H1 (cell line): Measurements from ENCODE around the gene NDNF. TPM values are rescaled to one million over a fixed set of nuclear protein-coding genes. Genes with fewer than 3 reads are reported as not detected.
A peak's percentile ranks its signal among the peaks of the same experiment; 100 is the strongest.

Experiments
- CTCF ChIA-PET: fragments of 300-600 bp; sonication (Branson Sonifier 250); formaldehyde crosslinking; loops from one replicate; lab custom pipeline; 2021; ENCODE audit not compliant: partially characterized antibody; lab: Charles Lee
- POLR2A ChIA-PET: fragments of 300-600 bp; sonication (Branson Sonifier 250); formaldehyde crosslinking; loops from one replicate; lab custom pipeline; 2021; ENCODE audit warnings: inconsistent platforms; ENCODE audit not compliant: partially characterized antibody; lab: Charles Lee
- DNase-seq, 2 experiments: peaks; one replicate each; pipeline versions ENCODE4 v3.0.0 to v3.0.0-alpha.2; 2010 to 2022; ENCODE audit warnings: low spot score in 2 of 2, low read depth in 1 of 2, mixed read lengths in 1 of 2
- FAIRE-seq: peaks from 2 replicates; lab custom pipeline; 2011; peaks lifted over from hg19 to GRCh38; lab: Jason Lieb, UNC
- H2AFZ ChIP-seq: 2 replicates; pipeline ENCODE4 v1.8.1; 2012; ENCODE audit warnings: low read length, inconsistent platforms
- H2AK5ac ChIP-seq: 2 replicates; pipeline ENCODE4 v1.6.1; 2013; ENCODE audit warnings: low read depth, low read length
- H2BK120ac ChIP-seq: replicated peaks from 2 replicates; pipeline ENCODE3; 2013; ENCODE audit warnings: low read depth, low read length, inconsistent platforms
- H2BK12ac ChIP-seq: 2 replicates; pipeline ENCODE4 v1.6.1; 2013; ENCODE audit warnings: low read depth, low read length
- H2BK15ac ChIP-seq: 2 replicates; pipeline ENCODE4 v1.6.1; 2013; ENCODE audit warnings: low read length
- H2BK20ac ChIP-seq: 2 replicates; pipeline ENCODE4 v1.6.1; 2013; ENCODE audit warnings: low read length
- H2BK5ac ChIP-seq: 2 replicates; pipeline ENCODE4 v1.6.1; 2013; ENCODE audit warnings: low read depth, low read length
- H3K14ac ChIP-seq: 2 replicates; pipeline ENCODE4 v1.6.1; 2013; ENCODE audit warnings: inconsistent platforms; ENCODE audit not compliant: insufficient read length
- H3K18ac ChIP-seq: 2 replicates; pipeline ENCODE4 v1.6.1; 2013; ENCODE audit warnings: low read length; ENCODE audit errors: extremely low read depth
- H3K23ac ChIP-seq: 2 replicates; pipeline ENCODE4 v1.6.1; 2013; ENCODE audit warnings: inconsistent platforms; ENCODE audit not compliant: insufficient read length
- H3K23me2 ChIP-seq: 2 replicates; pipeline ENCODE4 v1.6.1; 2013; ENCODE audit warnings: low read depth, low read length
- H3K27ac ChIP-seq: 2 replicates; pipeline ENCODE4 v1.6.1; 2011; ENCODE audit warnings: low read depth, low read length, inconsistent platforms
- H3K27me3 ChIP-seq, 4 experiments: replicated peaks in 1 of 4; 1 replicate in 1 of 4; 2 replicates in 3 of 4; pipeline versions ENCODE4 v1.6.1 to v1.8.1; 2011 to 2013; ENCODE audit warnings: low read length in 3 of 4, mild to moderate bottlenecking in 3 of 4, inconsistent platforms in 2 of 4, mixed read lengths in 2 of 4, moderate library complexity in 1 of 4; ENCODE audit not compliant: control insufficient read depth in 3 of 4, insufficient read depth in 3 of 4; ENCODE audit errors: extremely low read depth in 1 of 4
- H3K36me3 ChIP-seq, 4 experiments: 2 replicates each; pipeline versions ENCODE4 v1.6.1 to v1.8.1; 2011 to 2013; ENCODE audit warnings: mild to moderate bottlenecking in 4 of 4, low read length in 3 of 4, moderate library complexity in 2 of 4, control low read depth in 1 of 4, inconsistent platforms in 1 of 4; ENCODE audit not compliant: insufficient read depth in 4 of 4, control insufficient read depth in 2 of 4
- H3K4ac ChIP-seq: replicated peaks from 2 replicates; pipeline ENCODE3; 2013; ENCODE audit warnings: low read length, low read depth, mixed read lengths, inconsistent platforms; ENCODE audit not compliant: insufficient read length
- H3K4me1 ChIP-seq, 4 experiments: replicated peaks in 1 of 4; 1 replicate in 1 of 4; 2 replicates in 3 of 4; pipeline versions ENCODE4 v1.6.1 to v1.8.1; 2011 to 2013; ENCODE audit warnings: low read length in 3 of 4, inconsistent platforms in 2 of 4, mixed read lengths in 1 of 4; ENCODE audit not compliant: insufficient read depth in 4 of 4, control insufficient read depth in 3 of 4
- H3K4me2 ChIP-seq, 2 experiments: 2 replicates each; pipeline versions ENCODE4 v1.6.1 to v1.8.1; 2011 to 2013; ENCODE audit warnings: low read depth in 2 of 2, low read length in 2 of 2, control low read depth in 1 of 2, inconsistent platforms in 1 of 2, mild to moderate bottlenecking in 1 of 2; ENCODE audit not compliant: insufficient read depth in 1 of 2
- H3K4me3 ChIP-seq, 4 experiments: fragments of 200-600, 300-600 bp in 1 of 4; sonication (generic), shearing (Covaris generic), sonication (Bioruptor Twin) in 1 of 4; 2 replicates each; pipeline versions ENCODE4 v1.5.1 to v1.8.1; 2011 to 2016; ENCODE audit warnings: low read length in 4 of 4, low read depth in 3 of 4, control low read depth in 2 of 4, inconsistent platforms in 2 of 4, mild to moderate bottlenecking in 2 of 4, mixed read lengths in 1 of 4, moderate library complexity in 1 of 4; ENCODE audit not compliant: insufficient read depth in 2 of 4; ENCODE audit errors: extremely low read depth in 1 of 4
- H3K56ac ChIP-seq: replicated peaks from 2 replicates; pipeline ENCODE3; 2013; ENCODE audit warnings: low read depth, mild to moderate bottlenecking, mixed read lengths, low read length, inconsistent platforms; ENCODE audit not compliant: insufficient read length
- H3K79me1 ChIP-seq: 2 replicates; pipeline ENCODE4 v1.6.1; 2013; ENCODE audit warnings: low read depth, low read length, control low read depth
- H3K79me2 ChIP-seq, 2 experiments: 2 replicates each; pipeline versions ENCODE4 v1.6.1 to v1.8.1; 2012 to 2013; ENCODE audit warnings: low read length in 2 of 2, mild to moderate bottlenecking in 2 of 2, inconsistent platforms in 1 of 2; ENCODE audit not compliant: insufficient read depth in 2 of 2, control insufficient read depth in 1 of 2
- H3K9ac ChIP-seq, 4 experiments: replicated peaks in 1 of 4; 1 replicate in 1 of 4; 2 replicates in 3 of 4; pipeline versions ENCODE4 v1.6.1 to v1.8.1; 2011 to 2013; ENCODE audit warnings: low read depth in 3 of 4, low read length in 3 of 4, control low read depth in 2 of 4, mild to moderate bottlenecking in 2 of 4, moderate library complexity in 2 of 4, inconsistent platforms in 1 of 4; ENCODE audit errors: extremely low read depth in 1 of 4
- H3K9me3 ChIP-seq, 2 experiments: 2 replicates each; pipeline versions ENCODE4 v1.6.1 to v1.8.1; 2012 to 2013; ENCODE audit warnings: mild to moderate bottlenecking in 2 of 2, moderate library complexity in 2 of 2, control low read depth in 1 of 2, inconsistent platforms in 1 of 2, low read depth in 1 of 2, low read length in 1 of 2, mixed read lengths in 1 of 2; ENCODE audit not compliant: insufficient read depth in 2 of 2
- H4K20me1 ChIP-seq, 2 experiments: replicated peaks in 1 of 2; 2 replicates each; pipeline versions ENCODE3 to v1.8.1; 2011 to 2013; ENCODE audit warnings: inconsistent platforms in 2 of 2, low read length in 2 of 2, mild to moderate bottlenecking in 1 of 2; ENCODE audit not compliant: insufficient read depth in 2 of 2, control insufficient read depth in 1 of 2
- H4K5ac ChIP-seq: 2 replicates; pipeline ENCODE4 v1.6.1; 2013; ENCODE audit warnings: low read length, low read depth, mixed read lengths, inconsistent platforms; ENCODE audit not compliant: insufficient read length
- H4K8ac ChIP-seq: 2 replicates; pipeline ENCODE4 v1.8.0; 2013; ENCODE audit warnings: mild to moderate bottlenecking, moderate library complexity, low read length, inconsistent platforms; ENCODE audit not compliant: insufficient read depth; ENCODE audit errors: extremely low read depth
- H4K91ac ChIP-seq: replicated peaks from 2 replicates; pipeline ENCODE3; 2013; ENCODE audit warnings: low read length, mixed read lengths, inconsistent platforms; ENCODE audit not compliant: insufficient read length
- ATF2 ChIP-seq: IDR thresholded peaks from 2 replicates; pipeline ENCODE4 v1.6.1; 2012; ENCODE audit warnings: low read length, inconsistent platforms
- EGR1 ChIP-seq: IDR thresholded peaks from 2 replicates; pipeline ENCODE4 v1.6.1; 2011; ENCODE audit warnings: low read depth, low read length, borderline replicate concordance
- KDM5A ChIP-seq: fragments of 200-600 bp; IDR thresholded peaks from 2 replicates; pipeline ENCODE4 v1.7.1; 2012; ENCODE audit warnings: mild to moderate bottlenecking, low read length, inconsistent platforms, mixed read lengths
- MAX ChIP-seq: IDR thresholded peaks from 2 replicates; pipeline ENCODE4 v1.6.1; 2012; ENCODE audit warnings: inconsistent platforms
- NRF1 ChIP-seq: IDR thresholded peaks from 2 replicates; pipeline ENCODE4 v1.6.1; 2011; ENCODE audit warnings: mild to moderate bottlenecking, low read depth, low read length, improper control_type of control experiment
- RBBP5 ChIP-seq: IDR thresholded peaks from 2 replicates; pipeline ENCODE4 v1.7.1; 2012; ENCODE audit warnings: low read depth, mild to moderate bottlenecking, inconsistent platforms, low read length, moderate library complexity, borderline replicate concordance
- SUZ12 ChIP-seq: fragments of 200-600 bp; sonication (generic); IDR thresholded peaks from 2 replicates; pipeline ENCODE4 v1.6.1; 2012; ENCODE audit warnings: mild to moderate bottlenecking, inconsistent platforms, low read length, moderate library complexity, mixed read lengths
- WGBS, 2 experiments: shearing (Covaris generic) in 1 of 2; methylation state at CpG; one replicate each; pipeline versions ENCODE4 v1.1.6 to v1.1.7; 2013 to 2015; ENCODE audit warnings: low lambda C conversion rate in 2 of 2, mixed read lengths in 2 of 2, inconsistent platforms in 1 of 2, low coverage in 1 of 2, missing lambda C conversion rate in 1 of 2; ENCODE audit not compliant: insufficient replicate concordance in 2 of 2, insufficient coverage in 1 of 2, insufficient read length in 1 of 2; ENCODE audit errors: extremely low coverage in 1 of 2, missing lambda C conversion rate in 1 of 2; 5-methylcytosine and 5-hydroxymethylcytosine counted together
- long read RNA-seq, 2 experiments: library from RNA in 1 of 2; library from capped mRNA in 1 of 2; stranded (forward); transcript quantifications; one replicate each; pipeline ENCODE4 v2.0.0, GENCODE V29; 2021; ENCODE audit warnings: inconsistent platforms in 1 of 2
- polyA minus RNA-seq, 3 experiments: library from RNA; depleted of rRNA, polyadenylated mRNA; stranded (reverse); fragments of >200 nt; gene quantifications; 1 replicate in 2 of 3; 2 replicates in 1 of 3; pipeline ENCODE4 v1.2.3, GENCODE V29; 2011
- polyA plus RNA-seq, 7 experiments: library from polyadenylated mRNA; depleted of rRNA in 3 of 7; stranded (reverse) in 5 of 7; unstranded in 2 of 7; fragments of >200 nt in 5 of 7; fragments of 200-250 nt in 2 of 7; gene quantifications; 1 replicate in 5 of 7; 2 replicates in 1 of 7; 4 replicates in 1 of 7; pipeline versions ENCODE4 v1.2.1 to v1.2.3, GENCODE V29; 2011 to 2013; ENCODE audit warnings: missing spikeins in 2 of 7, mixed read lengths in 2 of 7
- total RNA-seq: library from RNA; stranded (reverse); fragmentation: NEBNext Ultra II Directional; extraction: Animal tissue kit (Norgen Biotek cat#: 25700); gene quantifications from 2 replicates; pipeline ENCODE4 v1.2.1, GENCODE V29; 2021

NDNF gene
- total RNA-seq (1.6 and 1.8 TPM in 2 replicates), polyA plus RNA-seq (2011; rRNA removed) (0.50 and 0.70 TPM in 2 replicates), polyA minus RNA-seq (2011; rRNA and poly(A)+ RNA removed) (1.1 and 2.8 TPM in 2 replicates)
- 0.72 TPM for polyA plus RNA-seq (2011; cell fraction: cytosol; rRNA removed)
- polyA plus RNA-seq (2011; cell fraction: nucleus; rRNA removed): 1.1 TPM
- polyA plus RNA-seq (2012, experiment 1 of 2): 1.3 to 2.1 TPM (median 1.4 TPM) in 4 replicates
- polyA plus RNA-seq (2012, experiment 2 of 2): 0.52 TPM
- 1.3 TPM for polyA plus RNA-seq (2013, experiment 1 of 2)
- polyA plus RNA-seq (2013, experiment 2 of 2): 1.1 TPM
- polyA minus RNA-seq (2011; cell fraction: cytosol; rRNA and poly(A)+ RNA removed): 1.2 TPM
- polyA minus RNA-seq (2011; cell fraction: nucleus; rRNA and poly(A)+ RNA removed): 2.1 TPM
- long read RNA-seq, experiment 1: 0 reads
- long read RNA-seq, experiment 2: 0 reads

- Histone ChIP-seq H3K14ac (no peak within 1 kb of the TSS), H2BK20ac (0 out of 2 replicates have a peak within 1 kb of the TSS, but pooled peaks have one; percentile 63), H3K27ac (no peak within 1 kb of the TSS), H3K4me3 (peak within 1 kb of the TSS; percentile 70 to 91 (median 76)), H3K4ac (peak within 1 kb of the TSS; percentile 35), H3K27me3 (peaks cover 0 to 24% (median 17%) of the 10 kb centered on the region in 4 experiments; a peak in 6 of 7 replicates), H3K9me3 (no peaks in the 10 kb centered on the region), H2BK12ac (peak within 1 kb of the TSS; percentile 42; the same call in 1 of the 2 replicates), H3K9ac (peak within 1 kb of the TSS in 1 of 4 experiments; percentile 37; a peak in 1 of 7 replicates), H3K79me2 (no peaks in the 10 kb centered on the region), H2AK5ac (no peak within 1 kb of the TSS), H4K8ac (no peak within 1 kb of the TSS; the same call in 1 of the 2 replicates), H2AFZ (peak within 1 kb of the TSS; percentile 86), H3K36me3 (no peaks in the 10 kb centered on the region), H2BK120ac (no peak within 1 kb of the TSS), H3K4me1 (peaks cover 0 to 12% (median 4%) of the 10 kb centered on the region in 4 experiments; a peak in 5 of 7 replicates), H2BK5ac (no peak within 1 kb of the TSS), H2BK15ac (no peak within 1 kb of the TSS), H3K18ac (peak within 1 kb of the TSS; percentile 41; the same call in 1 of the 2 replicates), H3K56ac (peak within 1 kb of the TSS; percentile 20), H3K23ac (no peak within 1 kb of the TSS), H3K4me2 (peak within 1 kb of the TSS; percentile 83), H3K23me2 (peaks cover 18% of the 10 kb centered on the region), H3K79me1 (no peaks in the 10 kb centered on the region), H4K20me1 (no peaks in the 10 kb centered on the region), H4K91ac (peak within 1 kb of the TSS; percentile 71), H4K5ac (peak within 1 kb of the TSS; percentile 44)
- DNase-seq (peak in 1 of 2 experiments; percentile 68), FAIRE-seq (no peak)
- WGBS, 2 experiments: 0% methylated on average over 22 of the region's 76 CpGs; no CpG with 5 or more reads in 1 of the 2 experiments
- ChIA-PET CTCF (interaction anchor here (0.6 to 1.3 kb wide), 3 partner anchors 17 to 462 kb away, joined by 3 read pairs; no protein-coding TSS in a partner anchor), POLR2A (no interaction called here)
- TF ChIP-seq ATF2 (no peak), NRF1 (no peak), SUZ12 (peak; percentile 22), KDM5A (no peak), RBBP5 (peak; percentile 69; the same call in 1 of the 2 replicates), MAX (peak; percentile 67; the same call in 1 of the 2 replicates), EGR1 (no peak)
Measured at GRCh38 chr4:121072224-121073003, at the start of gene NDNF. Gene NDNF, minus strand, starts transcription at chr4:121072535. Its CDS starts 26,698 bp downstream, at chr4:121045837.
